D721Med (cell line): ENCODE results near the gene SCAF4.
"Not testable (repeated sequence)": the region's sequence is repeated elsewhere in the genome, so short reads cannot be mapped to it uniquely, and the experiment has no call there.

Source experiments
- DNase-seq: peaks from one replicate; pipeline ENCODE4 v3.0.0; 2011; ENCODE audit warnings: low spot score; ENCODE audit not compliant: insufficient read length
- FAIRE-seq: peaks from 2 replicates; lab custom pipeline; 2011; peaks lifted over from hg19 to GRCh38; lab: Jason Lieb, UNC
- TF ChIP-seq, protein P1 (sequence below): IDR thresholded peaks from 2 replicates; pipeline ENCODE4 v1.5.1; 2012; ENCODE audit warnings: mild to moderate bottlenecking, control low read depth; ENCODE audit not compliant: insufficient read depth; ENCODE audit errors: missing control alignments

The SCAF4 gene

DNA sequence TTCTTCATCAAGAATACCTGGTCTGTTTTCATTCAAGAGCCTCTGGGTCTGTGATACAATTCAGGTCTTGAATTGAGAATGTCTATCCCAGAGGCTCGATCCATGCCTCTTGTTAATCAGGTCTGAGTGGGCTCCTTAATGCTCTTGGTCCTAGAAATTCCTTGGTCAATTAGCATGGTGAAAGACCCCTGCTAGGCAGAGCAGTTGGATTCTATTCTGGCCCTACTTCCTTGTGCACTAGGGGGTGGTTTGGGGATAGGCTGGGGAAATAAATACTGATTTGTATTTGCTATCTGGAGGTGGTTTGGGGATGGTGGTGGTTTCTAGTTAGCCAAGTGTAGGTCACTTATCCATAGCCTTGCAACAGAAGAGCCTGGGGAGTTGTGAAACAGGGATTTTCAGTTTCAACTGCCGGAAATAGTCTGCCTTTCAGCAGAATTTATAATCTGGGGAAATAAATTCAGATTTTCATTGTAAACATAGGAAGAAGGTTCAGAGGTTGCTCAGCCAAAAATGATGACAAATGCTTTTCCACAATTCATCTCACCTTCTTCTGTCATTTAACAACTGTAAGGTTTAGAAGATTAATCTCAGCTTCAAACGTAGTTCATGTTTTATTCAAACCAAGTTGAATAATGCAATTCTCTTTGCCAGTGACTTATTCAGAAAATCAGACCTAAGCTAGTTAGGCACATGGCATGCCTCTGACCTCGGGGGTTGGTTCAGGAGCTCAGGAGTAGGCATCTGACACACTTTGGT is 22.2 kb upstream of the SCAF4 start:
- FAIRE-seq (no peak), DNase-seq (no peak)
- TF ChIP-seq, protein P1, sequence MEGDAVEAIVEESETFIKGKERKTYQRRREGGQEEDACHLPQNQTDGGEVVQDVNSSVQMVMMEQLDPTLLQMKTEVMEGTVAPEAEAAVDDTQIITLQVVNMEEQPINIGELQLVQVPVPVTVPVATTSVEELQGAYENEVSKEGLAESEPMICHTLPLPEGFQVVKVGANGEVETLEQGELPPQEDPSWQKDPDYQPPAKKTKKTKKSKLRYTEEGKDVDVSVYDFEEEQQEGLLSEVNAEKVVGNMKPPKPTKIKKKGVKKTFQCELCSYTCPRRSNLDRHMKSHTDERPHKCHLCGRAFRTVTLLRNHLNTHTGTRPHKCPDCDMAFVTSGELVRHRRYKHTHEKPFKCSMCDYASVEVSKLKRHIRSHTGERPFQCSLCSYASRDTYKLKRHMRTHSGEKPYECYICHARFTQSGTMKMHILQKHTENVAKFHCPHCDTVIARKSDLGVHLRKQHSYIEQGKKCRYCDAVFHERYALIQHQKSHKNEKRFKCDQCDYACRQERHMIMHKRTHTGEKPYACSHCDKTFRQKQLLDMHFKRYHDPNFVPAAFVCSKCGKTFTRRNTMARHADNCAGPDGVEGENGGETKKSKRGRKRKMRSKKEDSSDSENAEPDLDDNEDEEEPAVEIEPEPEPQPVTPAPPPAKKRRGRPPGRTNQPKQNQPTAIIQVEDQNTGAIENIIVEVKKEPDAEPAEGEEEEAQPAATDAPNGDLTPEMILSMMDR: no peak

DNA sequence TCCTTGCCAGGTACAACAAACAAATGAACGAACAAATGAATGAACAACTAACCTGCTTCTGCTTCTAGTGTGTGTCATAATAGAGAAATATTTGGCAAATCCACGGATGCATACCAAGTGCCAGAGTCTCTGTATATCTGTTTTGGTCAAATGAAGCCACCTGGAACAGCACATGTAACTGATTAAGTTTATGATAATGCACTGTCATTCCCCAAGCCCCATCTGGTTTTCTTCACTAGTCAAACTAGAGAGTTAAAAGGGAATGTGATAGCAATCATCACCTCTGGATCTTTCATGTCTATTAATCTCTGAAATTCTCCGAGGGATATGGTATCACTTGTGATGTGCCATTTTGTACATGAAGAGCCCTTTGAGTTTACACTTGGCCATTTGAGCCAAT is 21.0 kb upstream of the SCAF4 start:
- DNase-seq (no peak), FAIRE-seq (no peak)

DNA sequence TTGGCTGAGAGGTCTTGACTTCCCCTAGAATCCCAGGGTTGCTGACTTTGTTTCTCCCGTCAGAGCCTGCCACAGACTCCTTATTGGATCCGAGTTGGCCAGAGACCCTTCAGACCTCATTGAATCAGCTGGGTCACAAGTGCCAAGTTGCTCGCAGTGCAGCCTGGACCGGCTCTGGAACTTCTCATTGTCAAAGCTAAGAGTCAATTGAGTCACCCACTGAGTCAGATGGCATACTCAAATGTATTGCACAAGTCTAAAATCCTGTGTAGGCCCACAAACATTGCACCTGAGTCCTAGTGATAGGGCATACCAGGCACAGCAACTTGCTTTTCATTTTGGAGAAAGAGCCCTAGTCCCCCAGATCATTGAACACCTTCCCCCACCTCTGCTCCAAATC is 20.4 kb upstream of the SCAF4 start:
- DNase-seq (no peak), FAIRE-seq (no peak)
- TF ChIP-seq, protein P1: no peak

More for the DNA sequence above, 21.0 kb upstream of the SCAF4 start:
- TF ChIP-seq, protein P1: no peak

DNA sequence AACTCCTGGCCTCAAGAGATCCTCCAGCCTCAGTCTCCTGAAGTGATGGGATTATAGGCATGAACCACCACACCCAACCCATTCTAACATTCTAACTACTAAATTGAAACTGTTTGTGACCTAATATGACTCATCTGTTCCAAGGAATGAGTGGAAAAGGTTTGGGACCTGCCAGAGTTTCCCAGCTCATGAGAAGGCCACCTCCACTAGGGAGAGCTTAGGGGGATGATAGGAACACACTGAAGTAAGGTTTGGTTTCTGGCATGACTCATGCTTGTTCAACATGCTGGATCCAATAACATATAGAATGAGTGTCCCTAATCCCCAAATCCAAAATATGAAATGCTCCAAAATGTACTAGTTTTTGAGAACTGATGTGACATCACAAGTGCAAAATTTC is 18.9 kb upstream of the SCAF4 start:
- FAIRE-seq: no peak
- TF ChIP-seq, protein P1: no peak
- DNase-seq: no peak

DNA sequence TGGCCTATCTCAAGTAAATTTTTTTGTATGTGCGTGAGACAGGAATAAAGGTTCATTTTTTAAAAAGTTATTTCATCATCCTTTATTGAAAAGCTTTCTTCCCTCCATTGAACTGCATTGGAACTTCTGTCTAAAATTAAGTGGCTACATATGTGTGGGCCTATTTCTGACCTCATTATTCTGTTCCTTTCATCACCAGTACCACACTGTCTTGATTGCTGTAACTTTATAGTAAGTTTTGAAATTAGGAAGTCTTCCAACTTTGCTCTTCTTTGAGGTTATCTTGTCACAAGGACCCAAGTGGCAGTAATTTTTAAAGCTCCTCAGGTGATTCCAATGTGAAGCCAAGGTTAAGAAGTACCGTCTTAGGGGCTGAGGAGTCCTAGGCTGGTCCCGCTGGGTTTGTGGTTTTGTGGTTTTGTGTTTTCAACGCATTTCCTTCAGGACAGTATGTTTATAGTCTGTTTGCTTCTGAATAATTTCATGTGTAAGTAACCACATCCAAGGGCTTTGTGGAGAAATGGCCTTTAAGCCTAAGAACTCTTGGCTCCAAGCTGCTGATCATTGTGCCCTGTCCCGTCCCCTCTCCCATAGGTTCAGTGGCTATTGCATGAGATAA is 12.4 kb upstream of the SCAF4 start:
- DNase-seq (no peak), FAIRE-seq (no peak)
- TF ChIP-seq, protein P1: no peak

DNA sequence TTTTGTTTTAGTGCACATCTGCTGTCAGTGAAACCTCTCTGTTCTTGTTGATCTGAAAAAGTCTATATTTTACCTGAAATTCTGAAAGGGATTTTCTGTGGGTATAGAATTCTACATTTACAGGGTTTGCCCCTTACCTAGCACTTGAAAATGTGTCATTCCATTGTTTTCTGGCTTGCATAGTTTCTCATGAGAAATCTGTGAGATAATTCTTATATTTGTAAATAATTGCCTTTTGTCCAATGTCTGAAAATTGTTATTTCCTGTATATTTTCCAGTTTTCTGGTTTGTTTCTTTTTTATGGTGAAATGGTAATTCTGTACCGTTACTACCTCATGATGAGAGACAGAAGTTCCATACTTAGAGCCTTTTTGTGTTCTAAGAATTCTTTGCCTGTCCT is 11.8 kb upstream of the SCAF4 start:
- DNase-seq (no peak), FAIRE-seq (no peak)
- TF ChIP-seq, protein P1: no peak

DNA sequence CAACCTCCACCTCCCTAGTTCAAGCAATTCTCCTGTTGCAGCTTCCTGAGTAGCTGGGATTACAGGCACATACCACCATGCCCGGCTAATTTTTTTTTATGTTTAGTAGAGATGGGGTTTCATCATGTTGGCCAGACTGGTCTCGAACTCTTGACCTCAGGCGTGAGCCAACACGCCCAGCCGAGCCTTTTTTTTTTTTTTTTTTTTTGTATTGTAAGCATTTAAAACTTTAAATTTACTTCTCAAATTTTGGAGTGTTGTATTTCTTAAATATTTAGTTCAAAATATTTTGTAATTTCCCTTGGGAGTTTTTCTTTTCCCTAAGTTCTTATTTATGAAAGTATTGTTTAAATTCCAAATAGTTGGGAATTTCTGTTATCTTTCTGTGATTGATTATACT is 9.2 kb upstream of the SCAF4 start:
- TF ChIP-seq, protein P1: no peak

DNA sequence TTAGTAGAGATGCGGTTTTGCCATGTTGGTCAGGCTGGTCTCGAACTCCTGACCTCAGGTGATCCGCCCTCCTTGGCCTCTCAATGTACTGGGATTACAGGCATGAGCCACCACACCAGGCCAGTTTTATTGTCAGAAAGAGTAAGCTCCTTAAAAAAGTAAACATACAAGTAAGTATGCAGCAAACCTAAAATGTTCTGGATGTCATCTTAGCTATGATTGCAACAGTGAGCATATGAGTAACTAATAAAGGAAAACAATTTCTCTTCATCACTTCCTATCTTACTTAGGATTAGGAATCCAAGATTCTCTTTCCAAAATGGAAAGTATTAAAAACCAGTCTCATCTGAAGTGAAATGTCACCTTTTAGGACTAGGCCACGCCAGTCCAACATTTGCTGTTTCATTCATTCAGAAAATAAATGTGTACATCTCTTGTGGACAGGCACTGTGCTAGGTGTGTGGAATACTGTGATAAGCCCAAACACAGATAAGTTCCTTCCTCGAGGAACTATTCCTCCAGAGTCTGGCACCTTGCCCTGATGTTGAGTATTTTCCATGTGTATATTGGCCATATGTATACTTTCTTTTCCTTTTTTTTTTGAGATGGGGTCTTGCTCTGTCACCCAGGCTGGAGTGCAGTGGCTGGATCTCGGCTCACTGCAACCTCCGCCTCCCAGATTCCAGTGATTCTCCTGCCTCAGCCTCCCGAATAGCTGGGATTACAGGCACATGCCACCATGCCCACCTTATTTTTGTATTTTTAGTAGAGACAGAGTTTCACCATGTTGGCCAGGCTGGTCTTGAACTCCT is 5.9 kb upstream of the SCAF4 start:
- not testable (repeated sequence) for DNase-seq, FAIRE-seq

More for the DNA sequence above, 9.2 kb upstream of the SCAF4 start:
- FAIRE-seq (no peak), DNase-seq (no peak)
